ENCODE measurements around the gene PREP. TPM values are rescaled to one million over a fixed set of nuclear protein-coding genes. Genes with fewer than 3 reads are reported as not detected.
"Not testable (repeated sequence)": the region's sequence is repeated elsewhere in the genome, so short reads cannot be mapped to it uniquely, and the experiment has no call there.

The PREP gene
- total RNA-seq, 1 experiment from 2014 or later: 34.6 TPM

DNA sequence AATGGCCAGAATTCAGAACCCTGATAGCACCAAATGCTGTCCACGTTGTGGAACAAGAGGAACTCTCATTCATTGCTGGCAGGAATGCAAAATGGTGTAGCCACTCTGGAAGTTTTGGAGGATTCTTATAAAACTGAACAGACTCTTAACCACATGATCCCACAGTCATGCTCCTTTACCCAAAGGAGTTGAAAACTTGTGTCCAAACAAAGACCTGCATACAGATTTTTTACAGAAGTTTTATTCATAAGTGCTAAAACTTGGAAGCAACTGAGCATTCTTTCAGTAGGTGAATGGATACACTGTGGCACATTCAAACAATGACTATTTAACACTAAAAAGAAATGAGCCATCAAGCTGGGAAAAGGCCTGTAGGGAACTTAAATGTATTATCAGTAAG, 32.5 kb downstream of the PREP start:
- DNase-seq: no peak
- no peaks in the 10 kb centered on the region for H3K9me3 ChIP-seq
- no peak overlapping the region for H3K4me3 ChIP-seq
- peaks cover 31% of the 10 kb centered on the region for H3K36me3 ChIP-seq
- no peaks in the 10 kb centered on the region for H3K27me3 ChIP-seq

DNA sequence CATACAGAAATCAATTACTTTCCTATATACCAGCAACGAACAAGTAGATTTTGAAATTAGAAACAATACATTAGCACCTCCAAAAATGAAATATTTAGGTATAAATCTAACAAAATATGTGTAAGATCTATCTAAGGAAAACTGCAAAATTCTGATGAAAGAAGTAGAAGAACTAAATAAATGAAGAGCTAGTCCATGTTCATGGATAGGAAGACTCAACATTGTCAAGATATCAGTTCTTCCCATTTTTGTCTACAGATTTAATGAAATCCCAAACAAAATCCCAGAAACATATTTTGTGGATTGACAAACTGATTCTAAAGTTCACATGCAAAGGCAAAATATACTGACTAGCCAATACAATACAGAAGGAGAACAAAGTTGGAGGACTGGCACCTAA, 33.7 kb downstream of the PREP start:
- DNase-seq: no peak
- no peaks in the 10 kb centered on the region for H3K9me3 ChIP-seq
- no peaks in the 10 kb centered on the region for H3K27me3 ChIP-seq
- no peak overlapping the region for H3K4me3 ChIP-seq
- peaks cover 32% of the 10 kb centered on the region for H3K36me3 ChIP-seq

DNA sequence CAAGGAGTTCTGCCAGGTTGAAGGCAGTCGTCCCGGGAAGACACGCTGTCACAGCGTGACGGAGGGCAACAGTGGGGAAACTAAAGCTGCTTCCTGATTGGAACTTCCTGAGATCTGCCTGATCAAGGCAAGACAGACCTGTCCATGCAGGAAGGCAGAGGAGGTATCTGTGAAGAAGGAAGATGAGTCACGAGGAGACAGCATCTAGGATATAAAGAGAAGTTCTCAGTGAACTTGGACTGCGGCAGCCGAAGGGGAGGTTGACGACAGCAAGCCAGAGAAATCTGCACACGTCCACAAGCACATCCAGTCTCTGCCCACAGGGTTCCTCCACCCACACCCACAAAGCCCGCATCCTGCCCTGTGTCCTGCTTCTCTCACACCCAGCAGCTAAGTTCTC, 38.6 kb downstream of the PREP start:
- Histone ChIP-seq H3K4me3 (no peak overlapping the region), H3K9me3 (no peaks in the 10 kb centered on the region), H3K27me3 (no peaks in the 10 kb centered on the region), H3K36me3 (peaks cover 31% of the 10 kb centered on the region)
- no peak for DNase-seq

DNA sequence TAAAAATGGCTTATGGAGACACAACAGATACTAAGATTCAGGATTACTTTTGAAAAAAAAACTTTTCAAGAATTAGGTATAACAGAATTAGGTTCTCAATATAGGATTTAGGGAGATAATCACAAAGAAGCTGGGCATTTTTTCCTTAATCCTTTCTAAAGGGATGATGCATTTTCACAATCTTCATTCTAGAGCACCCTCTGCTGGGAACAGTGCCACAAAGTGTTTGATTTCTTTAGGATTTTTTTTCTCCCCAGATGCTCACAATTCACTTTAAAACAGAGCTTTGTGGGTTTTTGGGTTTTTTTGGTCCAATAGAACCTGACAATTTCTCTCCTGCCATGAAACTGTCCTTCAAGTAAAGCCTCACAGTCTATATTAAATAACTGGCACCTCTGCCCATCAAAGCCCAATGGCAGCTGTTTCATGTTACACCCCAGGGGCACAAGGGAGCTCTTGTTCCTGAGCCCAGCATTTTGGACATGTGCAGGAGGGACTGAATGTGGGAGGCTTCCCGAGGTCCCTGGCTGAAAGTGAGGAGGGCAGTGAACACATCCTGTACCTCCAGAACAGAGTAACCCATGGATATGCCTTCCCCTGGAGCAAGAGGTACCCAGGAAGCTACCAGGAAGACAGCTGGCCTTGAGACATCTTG, 39.7 kb downstream of the PREP start:
- Histone ChIP-seq H3K36me3 (peaks cover 31% of the 10 kb centered on the region), H3K9me3 (no peaks in the 10 kb centered on the region), H3K27me3 (no peaks in the 10 kb centered on the region), H3K4me3 (no peak overlapping the region)
- no peak for DNase-seq

DNA sequence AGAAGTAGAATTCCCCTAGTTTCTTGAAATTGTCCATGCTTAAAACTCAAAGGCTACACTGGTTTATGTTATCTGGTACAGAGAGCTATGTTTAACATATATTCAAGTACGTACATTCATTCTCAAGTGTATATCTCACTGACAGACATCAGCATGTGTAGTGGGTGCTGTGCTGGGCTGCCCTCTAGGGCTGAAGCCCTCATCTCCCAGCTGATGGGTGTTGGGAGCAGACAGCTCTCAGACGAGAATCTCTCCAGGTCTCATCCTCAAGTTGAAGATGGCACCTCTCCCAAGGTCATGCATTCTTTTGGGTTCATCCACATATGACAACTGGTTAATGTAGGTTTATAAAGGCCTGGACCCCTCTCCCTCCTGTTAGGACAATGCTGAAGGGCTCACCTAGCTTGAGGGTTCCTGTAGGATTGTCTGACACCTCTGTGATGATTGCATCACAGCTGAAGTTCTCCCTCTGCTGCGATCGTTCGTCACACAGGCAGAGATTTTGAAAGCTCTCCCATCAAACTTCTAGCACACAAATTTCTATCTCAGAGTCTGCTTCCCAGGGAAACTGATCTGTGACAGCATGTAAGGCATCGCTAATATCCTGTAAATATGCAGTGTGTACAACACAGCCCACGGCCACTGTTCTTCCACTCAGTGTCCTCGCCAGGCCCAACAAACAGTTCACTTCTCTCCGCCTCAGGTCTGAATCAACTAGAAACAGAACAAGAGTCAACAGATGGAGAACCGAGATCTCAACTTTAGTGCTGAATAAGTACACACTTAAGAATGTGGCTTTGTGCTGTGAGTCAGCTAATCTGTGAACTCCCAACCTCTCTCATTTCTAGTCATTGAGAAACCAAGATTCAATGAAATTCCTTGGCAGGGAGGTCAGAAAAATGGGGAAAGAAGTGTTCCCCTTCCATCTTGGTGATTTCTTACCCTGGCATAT, 43.2 kb downstream of the PREP start:
- peaks cover 28% of the 10 kb centered on the region for H3K36me3 ChIP-seq
- no peak for DNase-seq
- no peak overlapping the region for H3K4me3 ChIP-seq
- no peaks in the 10 kb centered on the region; the same call in 1 of the 2 replicates for H3K9me3 ChIP-seq
- H3K27me3 ChIP-seq: no peaks in the 10 kb centered on the region

DNA sequence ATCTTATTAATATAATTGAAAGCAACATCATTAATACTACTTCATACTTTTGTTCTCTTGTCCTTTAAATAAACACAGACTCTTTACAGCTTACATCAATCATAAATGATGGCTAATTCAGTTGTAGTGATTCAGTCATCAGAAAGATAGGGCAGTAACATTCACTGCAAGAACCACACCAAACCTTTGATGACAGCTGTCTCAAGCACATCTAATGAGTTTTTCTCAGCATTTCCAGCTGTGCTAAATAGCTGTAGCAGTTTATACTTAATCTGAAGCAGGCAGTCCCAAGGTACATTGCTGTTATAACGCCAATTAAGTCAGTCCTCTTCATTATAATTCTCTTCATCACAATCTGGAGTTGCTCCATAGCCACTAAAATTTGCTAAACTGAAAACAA, 45.7 kb downstream of the PREP start:
- Histone ChIP-seq H3K9me3 (no peaks in the 10 kb centered on the region; the same call in 1 of the 2 replicates), H3K27me3 (no peaks in the 10 kb centered on the region), H3K4me3 (no peak overlapping the region), H3K36me3 (peaks cover 31% of the 10 kb centered on the region)
- DNase-seq: no peak

DNA sequence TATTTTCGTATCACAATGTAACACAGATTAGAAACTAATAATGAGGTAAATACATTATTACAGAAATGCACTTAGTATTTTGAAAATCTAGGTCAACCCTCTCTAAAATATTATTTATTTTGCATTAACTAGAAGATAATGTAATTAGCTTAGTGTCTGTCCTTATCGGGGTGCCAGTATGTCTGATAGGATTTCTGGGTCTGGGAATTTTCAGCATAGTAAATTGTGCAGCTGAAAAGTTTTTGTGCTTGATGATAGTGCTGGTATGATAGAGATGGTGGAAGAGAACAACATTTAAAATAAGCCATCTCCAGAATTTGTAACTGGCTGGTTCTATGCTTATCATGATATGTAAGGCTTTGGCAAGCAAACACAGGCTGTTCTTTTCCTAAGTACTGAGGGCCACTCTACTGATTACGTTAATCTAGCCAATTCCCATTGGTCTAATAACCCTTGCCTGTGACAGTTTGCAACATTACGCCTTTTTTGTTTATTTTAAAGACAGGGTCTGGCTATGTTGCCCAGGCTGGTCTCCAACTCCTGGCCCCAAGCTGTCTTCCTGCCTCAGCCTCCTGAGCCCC, 50.8 kb downstream of the PREP start:
- no peak for DNase-seq
- H3K4me3 ChIP-seq: no peak overlapping the region
- no peaks in the 10 kb centered on the region for H3K27me3 ChIP-seq
- no peaks in the 10 kb centered on the region; the same call in 1 of the 2 replicates for H3K9me3 ChIP-seq
- peaks cover 16% of the 10 kb centered on the region for H3K36me3 ChIP-seq

DNA sequence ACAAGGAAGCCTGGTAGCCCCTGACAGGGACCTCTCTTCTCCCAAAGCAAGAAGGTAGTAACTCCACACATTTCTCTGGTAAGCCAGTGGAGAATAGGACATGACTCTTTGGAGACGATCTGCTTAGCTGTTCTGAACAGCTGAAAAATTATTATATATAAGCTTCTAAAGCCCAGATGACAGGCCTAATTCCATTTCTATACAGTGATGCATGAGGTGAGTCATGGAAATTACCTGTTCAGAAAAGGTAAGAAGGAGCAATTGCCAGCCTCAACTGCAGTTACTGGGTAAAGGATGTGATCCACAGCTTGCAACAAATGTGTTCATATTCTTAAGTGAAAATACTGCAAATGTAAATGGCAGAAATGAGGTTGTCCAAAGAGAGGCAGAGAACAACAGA, 54.0 kb downstream of the PREP start:
- no peak for DNase-seq
- Histone ChIP-seq H3K4me3 (no peak overlapping the region), H3K36me3 (peaks cover 20% of the 10 kb centered on the region), H3K9me3 (no peaks in the 10 kb centered on the region), H3K27me3 (no peaks in the 10 kb centered on the region)

DNA sequence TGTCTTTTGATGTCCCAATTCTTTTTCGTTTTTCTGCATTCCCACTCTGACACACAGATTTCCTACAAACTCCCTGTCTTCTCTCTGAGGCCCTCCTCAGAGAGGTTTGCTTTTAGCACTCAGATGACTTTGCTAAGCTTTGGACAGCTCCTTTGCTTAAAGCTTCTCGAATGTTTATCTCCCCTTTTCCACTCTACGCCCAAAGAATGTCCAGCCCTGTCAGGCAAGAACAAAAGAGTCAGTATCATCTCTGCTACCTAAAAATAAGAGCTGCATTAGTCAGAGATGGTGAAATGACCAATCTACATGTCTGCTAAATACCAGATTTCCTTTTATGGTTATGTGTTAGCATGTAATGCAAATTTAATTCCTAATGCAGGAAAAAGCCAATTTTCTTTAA, 56.8 kb downstream of the PREP start:
- H3K36me3 ChIP-seq: peaks cover 15% of the 10 kb centered on the region
- DNase-seq: no peak
- no peaks in the 10 kb centered on the region for H3K27me3 ChIP-seq
- H3K9me3 ChIP-seq: 0 out of 2 replicates have a peak, but pooled peaks cover 2% of the 10 kb centered on the region
- no peak overlapping the region for H3K4me3 ChIP-seq

DNA sequence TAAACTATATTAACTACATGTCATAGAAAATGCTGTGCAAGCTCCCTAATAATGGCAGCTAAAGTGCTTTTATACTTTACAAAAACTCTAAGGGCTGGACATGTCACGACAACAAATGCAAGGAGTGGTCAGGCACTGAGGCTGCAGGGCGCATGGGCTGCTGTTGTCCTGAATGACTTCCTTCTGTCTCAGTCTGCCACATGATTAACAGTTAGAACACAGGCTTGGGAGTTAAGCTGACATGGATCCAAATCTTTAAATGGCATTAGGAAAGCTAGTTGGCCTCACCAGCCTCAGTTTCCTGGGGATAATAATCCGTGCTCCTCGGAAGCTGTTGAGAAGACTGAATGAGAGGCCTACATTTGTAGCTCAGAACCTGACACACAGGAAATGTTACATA, 57.4 kb downstream of the PREP start:
- H3K4me3 ChIP-seq: no peak overlapping the region
- H3K27me3 ChIP-seq: no peaks in the 10 kb centered on the region

DNA sequence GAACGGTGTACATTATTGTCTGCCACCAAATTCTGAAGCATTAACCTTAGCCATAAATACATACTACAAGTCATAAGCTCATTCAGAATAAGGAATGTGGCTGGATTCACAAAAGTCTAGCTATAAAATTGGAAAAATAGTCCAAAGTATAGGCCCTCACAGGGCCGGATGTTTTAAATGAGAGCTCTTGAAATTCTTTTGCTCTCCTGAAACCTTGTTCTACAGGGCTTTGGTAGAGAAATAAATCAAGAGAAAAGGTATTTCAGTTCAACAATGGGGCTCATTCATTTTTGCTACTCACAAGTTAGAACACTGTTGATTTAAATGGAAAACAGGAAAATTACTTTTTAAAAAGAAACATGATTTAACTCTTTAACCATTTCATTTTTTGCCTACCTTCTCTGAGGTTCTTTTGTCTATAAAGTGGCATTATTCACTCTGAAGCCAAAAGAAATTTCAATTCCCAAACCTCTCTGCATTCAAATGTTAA, 58.0 kb downstream of the PREP start:
- peaks cover 12% of the 10 kb centered on the region for H3K36me3 ChIP-seq
- no peak for DNase-seq

More for the DNA sequence above, 57.4 kb downstream of the PREP start:
- no peak for DNase-seq
- Histone ChIP-seq H3K36me3 (peaks cover 12% of the 10 kb centered on the region), H3K9me3 (0 out of 2 replicates have a peak, but pooled peaks cover 2% of the 10 kb centered on the region)

DNA sequence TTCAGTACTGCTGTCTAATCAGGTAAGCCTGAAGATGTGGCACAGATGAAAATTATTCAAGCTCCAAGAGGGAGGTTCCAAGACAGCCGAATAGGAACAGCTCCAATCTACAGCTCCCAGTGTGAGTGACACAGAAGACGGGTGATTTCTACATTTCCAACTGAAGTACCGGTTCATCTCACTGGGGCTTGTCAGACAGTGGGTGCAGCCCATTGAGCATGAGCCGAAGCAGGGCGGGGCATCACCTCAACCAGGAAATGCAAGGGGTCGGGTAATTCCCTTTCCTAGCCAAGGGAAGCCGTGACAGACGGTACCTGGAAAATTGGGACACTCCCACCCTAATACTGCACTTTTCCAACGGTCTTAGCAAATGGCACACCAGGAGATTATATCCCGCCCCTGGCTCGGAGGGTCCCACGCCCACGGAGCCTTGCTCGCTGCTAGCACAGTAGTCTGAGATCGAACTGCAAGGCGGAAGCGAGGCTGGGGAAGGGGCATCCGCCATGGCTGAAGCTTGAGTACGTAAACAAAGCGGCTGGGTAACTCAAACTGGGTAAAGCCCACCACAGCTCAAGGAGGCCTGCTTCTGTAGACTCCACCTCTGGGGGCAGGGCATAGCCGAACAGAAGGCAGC, 64.4 kb downstream of the PREP start:
- DNase-seq, H3K9me3 ChIP-seq, H3K27me3 ChIP-seq, H3K36me3 ChIP-seq, H3K4me3 ChIP-seq: not testable (repeated sequence)

More for the DNA sequence above, 58.0 kb downstream of the PREP start:
- Histone ChIP-seq H3K27me3 (no peaks in the 10 kb centered on the region), H3K9me3 (0 out of 2 replicates have a peak, but pooled peaks cover 2% of the 10 kb centered on the region), H3K4me3 (no peak overlapping the region)

DNA sequence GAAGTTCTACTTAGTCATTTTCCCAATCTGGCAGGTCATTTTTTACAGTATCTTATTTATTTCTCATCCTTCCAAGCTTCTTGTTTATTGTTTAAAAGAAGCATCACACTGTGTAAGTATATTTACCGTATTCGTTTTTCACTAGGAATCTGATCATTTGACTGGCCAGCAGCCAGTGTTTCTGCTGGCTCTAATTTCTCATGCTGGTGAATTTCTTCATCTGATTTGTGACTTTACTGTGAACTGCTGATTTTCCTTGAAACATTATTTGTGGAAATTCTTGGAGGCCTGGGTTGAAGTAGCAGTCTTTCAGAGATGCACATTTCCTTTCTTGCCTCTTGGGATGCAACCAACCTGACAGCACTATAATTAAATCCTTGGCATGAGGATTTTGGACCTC, 65.9 kb downstream of the PREP start:
- H3K27me3 ChIP-seq: no peaks in the 10 kb centered on the region
- DNase-seq: no peak

DNA sequence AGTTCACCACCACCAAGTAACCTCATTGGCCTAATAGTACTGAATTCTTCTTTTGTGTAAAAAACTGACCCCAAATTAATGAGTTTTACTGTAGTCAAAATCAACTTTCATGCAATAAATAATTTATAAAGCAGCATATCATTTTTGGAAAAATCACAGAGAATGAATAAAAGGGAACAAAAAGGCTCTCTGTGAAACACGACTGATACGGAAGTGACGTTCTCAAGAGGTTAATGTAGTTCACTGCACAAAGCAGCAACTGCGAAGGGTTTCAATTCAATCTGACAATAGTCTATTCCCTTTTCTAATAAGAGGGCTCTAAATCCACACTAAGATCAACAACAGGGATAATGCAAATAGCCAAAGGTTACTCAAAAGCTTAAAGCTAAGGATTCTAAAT, 70.3 kb downstream of the PREP start:
- no peak overlapping the region for H3K4me3 ChIP-seq
- H3K27me3 ChIP-seq: no peaks in the 10 kb centered on the region
- peaks cover 17% of the 10 kb centered on the region for H3K36me3 ChIP-seq
- DNase-seq: no peak
- H3K9me3 ChIP-seq: no peaks in the 10 kb centered on the region

More for the DNA sequence above, 65.9 kb downstream of the PREP start:
- Histone ChIP-seq H3K9me3 (no peaks in the 10 kb centered on the region), H3K4me3 (no peak overlapping the region), H3K36me3 (peaks cover 8% of the 10 kb centered on the region)

DNA sequence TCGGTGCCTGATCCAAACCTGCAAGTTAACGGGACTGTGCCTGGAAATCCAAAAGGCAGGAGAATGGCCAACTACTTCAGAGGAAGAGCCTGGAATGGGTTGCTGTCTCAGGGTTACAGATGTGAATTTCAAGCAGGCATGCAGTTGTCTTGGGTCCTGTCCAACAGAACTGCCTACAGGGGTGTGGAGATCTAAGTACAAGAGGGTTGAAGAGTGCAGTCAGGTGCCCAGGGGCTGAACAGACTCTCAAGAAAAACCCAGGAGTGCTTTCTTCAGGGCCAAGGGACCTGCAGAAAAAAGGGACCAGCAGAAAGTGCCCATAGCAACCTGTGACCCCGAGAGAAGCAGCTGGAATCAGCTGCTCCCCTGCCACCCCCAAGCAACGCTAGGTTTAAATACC, 71.0 kb downstream of the PREP start:
- DNase-seq: no peak
- H3K36me3 ChIP-seq: peaks cover 17% of the 10 kb centered on the region
- no peak overlapping the region for H3K4me3 ChIP-seq
- H3K9me3 ChIP-seq: no peaks in the 10 kb centered on the region
- no peaks in the 10 kb centered on the region for H3K27me3 ChIP-seq

DNA sequence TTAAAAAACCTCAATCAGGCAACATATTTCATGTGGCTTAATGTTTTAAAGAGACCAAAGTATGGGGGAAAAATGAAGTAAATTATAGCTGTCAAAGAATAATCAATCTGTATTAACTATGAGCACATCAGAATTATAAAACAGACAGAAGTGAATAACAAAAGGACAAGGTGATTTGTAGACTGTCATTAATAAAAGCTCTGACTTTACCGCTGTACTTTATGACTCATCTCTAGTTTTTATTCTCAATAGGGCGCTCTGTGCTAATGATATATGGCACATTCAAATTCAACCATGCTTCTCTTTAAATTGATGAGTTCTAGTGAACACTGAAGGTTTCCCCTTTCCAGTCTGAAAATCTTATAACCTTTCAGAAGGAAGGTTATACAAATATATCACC, 72.0 kb downstream of the PREP start:
- H3K36me3 ChIP-seq: peaks cover 22% of the 10 kb centered on the region
- H3K4me3 ChIP-seq: no peak overlapping the region
- no peak for DNase-seq
- no peaks in the 10 kb centered on the region for H3K9me3 ChIP-seq
- no peaks in the 10 kb centered on the region for H3K27me3 ChIP-seq

DNA sequence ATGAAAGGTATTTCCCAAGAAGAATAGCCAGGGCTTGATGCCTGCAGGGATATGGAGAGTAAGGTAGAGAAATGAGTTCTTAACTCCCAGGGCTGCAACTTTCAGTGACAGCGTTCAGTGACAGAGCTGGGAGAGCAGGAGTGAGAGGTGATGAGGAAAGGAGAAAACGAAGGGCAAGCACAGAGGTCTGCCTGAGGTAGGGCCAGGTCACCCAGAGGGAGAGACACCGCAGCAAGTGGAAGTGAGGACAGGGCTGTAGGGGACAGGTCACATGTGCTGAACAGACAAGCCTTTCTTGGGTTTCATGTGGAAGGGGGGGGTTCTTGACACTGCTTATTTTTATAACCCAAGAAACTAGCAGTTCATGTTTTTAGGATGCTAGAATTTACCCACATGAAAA, 72.5 kb downstream of the PREP start:
- no peaks in the 10 kb centered on the region for H3K9me3 ChIP-seq
- peaks cover 27% of the 10 kb centered on the region for H3K36me3 ChIP-seq
- DNase-seq: no peak
- H3K27me3 ChIP-seq: no peaks in the 10 kb centered on the region
- H3K4me3 ChIP-seq: no peak overlapping the region
